SKM-1 treated with dmso at 0.1 percent for 144 hours (cell line): ENCODE measurements around the gene NECTIN2.
"Not testable (repeated sequence)": the region's sequence is repeated elsewhere in the genome, so short reads cannot be mapped to it uniquely, and the experiment has no call there.

Source experiments
- DNase-seq: peaks from one replicate; lab custom pipeline; 2025; ENCODE audit not compliant: unreplicated experiment; lab: John Stamatoyannopoulos, UW

The NECTIN2 gene

DNA sequence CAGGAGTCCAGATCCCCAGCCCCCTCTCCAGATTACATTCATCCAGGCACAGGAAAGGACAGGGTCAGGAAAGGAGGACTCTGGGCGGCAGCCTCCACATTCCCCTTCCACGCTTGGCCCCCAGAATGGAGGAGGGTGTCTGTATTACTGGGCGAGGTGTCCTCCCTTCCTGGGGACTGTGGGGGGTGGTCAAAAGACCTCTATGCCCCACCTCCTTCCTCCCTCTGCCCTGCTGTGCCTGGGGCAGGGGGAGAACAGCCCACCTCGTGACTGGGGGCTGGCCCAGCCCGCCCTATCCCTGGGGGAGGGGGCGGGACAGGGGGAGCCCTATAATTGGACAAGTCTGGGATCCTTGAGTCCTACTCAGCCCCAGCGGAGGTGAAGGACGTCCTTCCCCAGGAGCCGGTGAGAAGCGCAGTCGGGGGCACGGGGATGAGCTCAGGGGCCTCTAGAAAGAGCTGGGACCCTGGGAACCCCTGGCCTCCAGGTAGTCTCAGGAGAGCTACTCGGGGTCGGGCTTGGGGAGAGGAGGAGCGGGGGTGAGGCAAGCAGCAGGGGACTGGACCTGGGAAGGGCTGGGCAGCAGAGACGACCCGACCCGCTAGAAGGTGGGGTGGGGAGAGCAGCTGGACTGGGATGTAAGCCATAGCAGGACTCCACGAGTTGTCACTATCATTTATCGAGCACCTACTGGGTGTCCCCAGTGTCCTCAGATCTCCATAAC lies 59.5 kb downstream of the NECTIN2 start, which contains the start of gene APOE:
Gene APOE, plus strand, starts transcription at position 360 of the 724 bp plus-strand sequence. CDS start 829 bp downstream, outside the sequence.
- no peak for DNase-seq

DNA sequence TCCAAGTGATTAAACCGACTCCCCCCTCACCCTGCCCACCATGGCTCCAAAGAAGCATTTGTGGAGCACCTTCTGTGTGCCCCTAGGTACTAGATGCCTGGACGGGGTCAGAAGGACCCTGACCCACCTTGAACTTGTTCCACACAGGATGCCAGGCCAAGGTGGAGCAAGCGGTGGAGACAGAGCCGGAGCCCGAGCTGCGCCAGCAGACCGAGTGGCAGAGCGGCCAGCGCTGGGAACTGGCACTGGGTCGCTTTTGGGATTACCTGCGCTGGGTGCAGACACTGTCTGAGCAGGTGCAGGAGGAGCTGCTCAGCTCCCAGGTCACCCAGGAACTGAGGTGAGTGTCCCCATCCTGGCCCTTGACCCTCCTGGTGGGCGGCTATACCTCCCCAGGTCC lies 61.5 kb downstream of the NECTIN2 start:
- no peak for DNase-seq

DNA sequence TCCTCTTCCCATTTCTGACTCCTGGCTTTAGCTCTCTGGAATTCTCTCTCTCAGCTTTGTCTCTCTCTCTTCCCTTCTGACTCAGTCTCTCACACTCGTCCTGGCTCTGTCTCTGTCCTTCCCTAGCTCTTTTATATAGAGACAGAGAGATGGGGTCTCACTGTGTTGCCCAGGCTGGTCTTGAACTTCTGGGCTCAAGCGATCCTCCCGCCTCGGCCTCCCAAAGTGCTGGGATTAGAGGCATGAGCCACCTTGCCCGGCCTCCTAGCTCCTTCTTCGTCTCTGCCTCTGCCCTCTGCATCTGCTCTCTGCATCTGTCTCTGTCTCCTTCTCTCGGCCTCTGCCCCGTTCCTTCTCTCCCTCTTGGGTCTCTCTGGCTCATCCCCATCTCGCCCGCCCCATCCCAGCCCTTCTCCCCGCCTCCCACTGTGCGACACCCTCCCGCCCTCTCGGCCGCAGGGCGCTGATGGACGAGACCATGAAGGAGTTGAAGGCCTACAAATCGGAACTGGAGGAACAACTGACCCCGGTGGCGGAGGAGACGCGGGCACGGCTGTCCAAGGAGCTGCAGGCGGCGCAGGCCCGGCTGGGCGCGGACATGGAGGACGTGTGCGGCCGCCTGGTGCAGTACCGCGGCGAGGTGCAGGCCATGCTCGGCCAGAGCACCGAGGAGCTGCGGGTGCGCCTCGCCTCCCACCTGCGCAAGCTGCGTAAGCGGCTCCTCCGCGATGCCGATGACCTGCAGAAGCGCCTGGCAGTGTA lies 62.2 kb downstream of the NECTIN2 start:
- no peak for DNase-seq

DNA sequence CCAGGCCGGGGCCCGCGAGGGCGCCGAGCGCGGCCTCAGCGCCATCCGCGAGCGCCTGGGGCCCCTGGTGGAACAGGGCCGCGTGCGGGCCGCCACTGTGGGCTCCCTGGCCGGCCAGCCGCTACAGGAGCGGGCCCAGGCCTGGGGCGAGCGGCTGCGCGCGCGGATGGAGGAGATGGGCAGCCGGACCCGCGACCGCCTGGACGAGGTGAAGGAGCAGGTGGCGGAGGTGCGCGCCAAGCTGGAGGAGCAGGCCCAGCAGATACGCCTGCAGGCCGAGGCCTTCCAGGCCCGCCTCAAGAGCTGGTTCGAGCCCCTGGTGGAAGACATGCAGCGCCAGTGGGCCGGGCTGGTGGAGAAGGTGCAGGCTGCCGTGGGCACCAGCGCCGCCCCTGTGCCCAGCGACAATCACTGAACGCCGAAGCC lies 62.8 kb downstream of the NECTIN2 start:
- DNase-seq: no peak

DNA sequence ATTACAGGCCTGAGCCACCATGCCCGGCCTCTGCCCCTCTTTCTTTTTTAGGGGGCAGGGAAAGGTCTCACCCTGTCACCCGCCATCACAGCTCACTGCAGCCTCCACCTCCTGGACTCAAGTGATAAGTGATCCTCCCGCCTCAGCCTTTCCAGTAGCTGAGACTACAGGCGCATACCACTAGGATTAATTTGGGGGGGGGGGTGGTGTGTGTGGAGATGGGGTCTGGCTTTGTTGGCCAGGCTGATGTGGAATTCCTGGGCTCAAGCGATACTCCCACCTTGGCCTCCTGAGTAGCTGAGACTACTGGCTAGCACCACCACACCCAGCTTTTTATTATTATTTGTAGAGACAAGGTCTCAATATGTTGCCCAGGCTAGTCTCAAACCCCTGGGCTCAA lies 63.7 kb downstream of the NECTIN2 start:
- no peak for DNase-seq

DNA sequence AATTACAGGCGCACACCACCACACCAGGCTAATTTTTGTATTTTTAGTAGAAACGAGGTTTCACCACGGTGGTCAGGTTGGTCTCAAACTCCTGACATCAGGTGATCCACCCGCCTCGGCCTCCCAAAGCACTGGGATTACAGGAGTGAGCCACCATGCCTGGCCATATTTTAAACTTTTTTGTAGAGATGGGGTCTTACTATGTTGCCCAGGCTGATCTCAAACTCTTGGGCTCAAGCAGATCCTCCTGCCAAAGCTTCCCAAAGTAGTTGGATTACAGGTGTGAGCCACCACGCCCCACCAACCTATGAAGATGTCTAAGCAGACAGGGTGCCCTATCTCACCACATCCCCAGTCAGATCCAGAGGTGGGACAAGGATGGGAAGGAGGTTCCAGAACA lies 65.8 kb downstream of the NECTIN2 start:
- not testable (repeated sequence) for DNase-seq

DNA sequence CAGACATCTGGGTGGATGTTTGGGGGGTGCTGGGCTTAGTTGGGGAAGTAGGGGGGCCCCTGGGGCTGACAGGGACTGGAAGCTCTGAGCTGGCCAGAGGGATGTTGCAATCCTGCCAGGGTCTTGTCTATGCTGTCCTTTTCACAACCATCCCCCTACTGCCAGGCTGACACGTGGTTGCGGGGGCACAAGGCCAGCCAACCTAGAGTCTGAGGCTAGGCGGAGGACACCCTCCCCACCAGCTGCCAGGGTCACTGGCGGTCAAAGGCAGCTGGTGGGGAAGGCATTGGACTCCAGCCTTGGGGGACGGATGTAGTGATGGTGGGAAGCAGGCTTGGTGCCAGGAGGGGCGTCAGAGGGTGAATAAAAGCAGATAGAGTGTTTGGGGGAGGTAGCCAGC lies 66.8 kb downstream of the NECTIN2 start:
- DNase-seq: no peak

DNA sequence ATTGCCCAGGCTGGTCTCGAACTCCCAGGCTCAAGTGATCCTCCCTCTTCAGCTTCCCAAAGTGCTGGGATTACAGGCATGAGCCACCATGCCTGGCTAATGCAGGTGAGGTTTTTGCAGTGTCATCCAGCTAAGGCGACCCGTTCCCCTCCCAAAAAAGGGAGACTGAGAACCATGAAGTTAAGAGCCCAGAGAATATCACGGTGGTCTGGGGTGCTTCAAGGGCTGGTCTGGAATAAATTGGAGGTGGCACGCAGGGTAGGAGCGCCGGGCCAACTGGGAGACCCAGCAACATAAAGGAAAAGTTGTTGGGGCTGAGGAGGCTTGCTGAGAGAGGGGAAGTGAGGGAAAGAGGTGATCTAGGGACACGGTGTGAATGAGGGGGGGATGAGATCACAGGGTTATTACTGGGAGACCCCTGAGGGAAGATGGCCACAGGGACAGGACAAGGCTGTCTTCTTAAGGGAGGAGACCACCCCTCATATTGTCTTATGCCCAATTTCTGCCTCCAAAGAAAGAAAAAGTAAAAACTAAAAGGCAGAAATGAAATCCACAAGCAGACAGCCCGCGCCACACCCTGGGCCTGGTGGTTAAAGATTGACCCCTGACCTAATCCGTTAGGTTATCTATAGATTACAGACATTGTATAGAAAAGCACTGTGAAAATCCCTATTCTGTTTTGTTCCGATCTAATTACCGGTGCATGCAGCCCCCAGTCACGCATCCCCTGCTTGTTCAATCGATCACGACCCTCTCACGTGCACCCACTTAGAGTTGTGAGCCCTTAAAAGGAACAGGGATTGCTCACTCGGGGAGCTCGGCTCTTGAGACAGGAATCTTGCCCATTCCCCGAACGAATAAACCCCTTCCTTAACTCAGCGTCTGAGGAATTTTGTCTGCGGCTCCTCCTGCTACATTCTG lies 67.7 kb downstream of the NECTIN2 start:
- DNase-seq: not testable (repeated sequence)

DNA sequence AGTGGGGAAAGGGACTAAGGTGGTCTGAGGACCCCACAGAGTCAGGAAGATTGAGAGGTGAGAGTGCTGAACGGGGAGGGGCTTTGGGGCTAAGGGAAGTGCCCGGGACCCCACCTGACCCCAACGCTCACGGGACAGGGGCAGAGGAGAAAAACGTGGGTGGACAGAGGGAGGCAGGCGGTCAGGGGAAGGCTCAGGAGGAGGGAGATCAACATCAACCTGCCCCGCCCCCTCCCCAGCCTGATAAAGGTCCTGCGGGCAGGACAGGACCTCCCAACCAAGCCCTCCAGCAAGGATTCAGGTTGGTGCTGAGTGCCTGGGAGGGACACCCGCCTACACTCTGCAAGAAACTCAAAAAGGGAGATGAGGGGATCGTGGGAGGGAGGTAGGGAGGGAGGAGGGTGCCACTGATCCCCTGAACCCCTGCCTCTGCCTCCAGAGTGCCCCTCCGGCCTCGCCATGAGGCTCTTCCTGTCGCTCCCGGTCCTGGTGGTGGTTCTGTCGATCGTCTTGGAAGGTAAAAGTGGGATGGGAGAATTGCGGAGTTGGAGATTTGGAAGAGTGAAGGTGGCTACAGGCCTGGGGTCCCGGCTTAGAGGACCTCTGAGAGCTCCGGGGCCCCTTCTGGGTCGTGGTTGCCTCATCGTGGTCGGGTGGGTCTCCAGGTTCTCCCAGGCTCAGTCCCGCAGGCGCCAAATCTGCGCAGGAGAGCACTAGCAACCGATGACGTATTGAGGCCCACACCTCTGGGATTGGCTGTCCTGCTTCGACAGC lies 68.5 kb downstream of the NECTIN2 start, which contains the start of gene APOC1:
Gene APOC1, plus strand, starts transcription at position 176 of the 774 bp plus-strand sequence. Its CDS starts 284 bp downstream, at position 460.
- DNase-seq: peak; percentile 16

DNA sequence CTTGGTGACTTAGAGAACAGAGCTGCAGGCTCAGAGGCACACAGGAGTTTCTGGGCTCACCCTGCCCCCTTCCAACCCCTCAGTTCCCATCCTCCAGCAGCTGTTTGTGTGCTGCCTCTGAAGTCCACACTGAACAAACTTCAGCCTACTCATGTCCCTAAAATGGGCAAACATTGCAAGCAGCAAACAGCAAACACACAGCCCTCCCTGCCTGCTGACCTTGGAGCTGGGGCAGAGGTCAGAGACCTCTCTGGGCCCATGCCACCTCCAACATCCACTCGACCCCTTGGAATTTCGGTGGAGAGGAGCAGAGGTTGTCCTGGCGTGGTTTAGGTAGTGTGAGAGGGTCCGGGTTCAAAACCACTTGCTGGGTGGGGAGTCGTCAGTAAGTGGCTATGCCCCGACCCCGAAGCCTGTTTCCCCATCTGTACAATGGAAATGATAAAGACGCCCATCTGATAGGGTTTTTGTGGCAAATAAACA lies 78.2 kb downstream of the NECTIN2 start:
- no peak for DNase-seq

DNA sequence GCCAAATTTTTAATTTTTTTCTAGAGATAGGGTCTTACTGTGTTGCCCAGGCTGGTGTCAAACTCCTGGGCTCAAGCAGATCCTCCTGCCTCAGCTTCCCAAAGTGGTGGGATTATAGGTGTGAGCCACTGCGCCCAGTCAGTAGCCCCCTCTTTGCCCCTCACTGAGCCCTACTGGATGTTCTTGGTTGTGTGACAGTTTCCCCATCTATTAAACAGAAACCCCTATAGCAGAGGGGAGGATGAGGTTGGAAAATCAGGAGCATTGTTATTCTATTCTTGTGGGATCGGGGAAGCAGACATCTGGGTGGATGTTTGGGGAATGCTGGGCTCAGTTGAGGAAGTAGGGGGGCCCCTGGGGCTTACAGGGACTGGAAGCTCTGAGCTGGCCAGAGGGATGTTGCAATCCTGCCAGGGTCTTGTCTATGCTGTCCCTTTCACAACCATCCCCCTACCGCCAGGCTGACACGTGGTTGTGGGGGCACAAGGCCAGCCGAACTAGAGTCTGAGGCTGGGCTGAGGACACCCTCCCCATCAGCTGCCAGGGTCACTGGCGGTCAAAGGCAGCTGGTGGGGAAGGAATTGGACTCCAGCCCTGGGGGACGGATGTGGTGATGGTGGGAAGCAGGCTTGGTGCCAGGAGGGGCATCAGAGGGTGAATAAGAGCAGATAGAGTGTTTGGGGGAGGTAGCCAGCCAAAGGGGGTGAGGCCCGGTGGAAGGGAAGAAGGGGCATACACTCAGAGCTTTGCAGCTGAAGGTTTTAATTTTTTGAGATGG lies 79.2 kb downstream of the NECTIN2 start:
- peak; percentile 54 for DNase-seq

DNA sequence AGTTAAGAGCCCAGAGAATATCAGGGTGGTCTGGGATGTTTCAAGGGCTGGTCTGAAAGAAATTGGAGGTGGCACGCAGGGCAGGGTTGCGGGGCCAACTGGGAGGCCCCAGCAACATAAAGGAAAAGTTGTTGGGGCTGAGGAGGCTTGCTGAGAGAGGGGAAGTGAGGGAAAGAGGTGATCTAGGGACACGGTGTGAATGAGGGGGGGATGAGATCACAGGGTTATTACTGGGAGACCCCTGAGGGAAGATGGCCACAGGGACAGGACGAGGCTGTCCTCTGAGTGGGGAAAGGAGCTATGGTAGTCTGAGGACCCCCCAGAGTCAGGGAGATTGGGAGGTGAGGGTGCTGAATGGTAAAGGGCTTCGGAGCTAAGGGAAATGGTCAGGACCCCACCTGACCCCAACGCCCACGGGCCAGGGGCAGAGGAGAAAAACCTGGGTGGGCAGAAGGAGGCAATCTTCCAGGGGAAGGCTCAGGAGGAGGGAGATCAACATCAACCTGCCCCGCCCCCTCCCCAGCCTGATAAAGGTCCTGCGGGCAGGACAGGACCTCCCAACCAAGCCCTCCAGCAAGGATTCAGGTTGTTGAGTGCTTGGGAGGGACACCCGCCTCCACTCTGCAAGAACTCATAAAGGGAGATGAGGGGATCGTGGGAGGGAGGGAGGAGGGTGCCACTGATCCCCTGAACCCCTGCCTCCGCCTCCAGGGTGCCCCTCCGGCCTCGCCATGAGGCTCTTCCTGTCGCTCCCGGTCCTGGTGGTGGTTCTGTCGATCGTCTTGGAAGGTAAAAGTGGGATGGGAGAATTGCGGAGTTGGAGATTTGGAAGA lies 80.4 kb downstream of the NECTIN2 start:
- not testable (repeated sequence) for DNase-seq

DNA sequence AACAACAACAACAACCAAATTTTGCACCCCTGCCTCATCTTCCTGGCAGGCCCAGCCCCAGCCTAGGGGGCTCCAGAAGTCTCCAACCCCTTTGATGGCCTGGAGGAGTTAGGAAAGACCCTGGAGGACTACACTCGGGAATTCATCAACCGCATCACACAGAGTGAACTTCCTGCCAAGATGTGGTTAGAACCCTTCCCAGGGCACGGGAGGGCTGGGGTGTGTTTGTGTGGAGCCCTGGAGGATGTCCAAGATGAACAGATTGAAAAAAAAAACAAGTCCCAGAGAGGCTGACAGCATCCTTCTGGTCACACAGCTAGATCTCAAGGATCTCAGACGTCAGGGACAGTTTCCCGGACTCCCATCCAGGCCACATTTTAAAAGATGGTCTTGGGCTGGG lies 81.6 kb downstream of the NECTIN2 start:
- no peak for DNase-seq

DNA sequence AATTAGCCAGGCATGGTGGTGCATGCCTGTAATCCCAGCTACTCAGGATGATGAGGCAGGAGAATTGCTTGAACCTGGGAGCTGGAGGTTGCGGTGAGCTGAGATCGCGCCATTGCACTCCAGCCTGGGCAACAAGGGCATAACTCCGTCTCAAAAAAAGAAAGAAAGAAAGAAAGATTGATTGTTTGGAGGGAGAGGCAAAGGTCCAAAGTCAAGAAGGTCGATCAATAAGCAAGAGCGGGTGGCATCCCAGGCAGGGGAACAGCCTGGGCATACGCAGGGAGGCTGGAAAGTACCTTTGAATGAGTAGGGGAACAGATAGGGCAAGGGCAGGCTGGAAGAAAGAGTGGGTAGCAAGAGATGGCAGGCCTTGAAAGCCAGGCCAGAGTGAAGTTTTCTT lies 84.0 kb downstream of the NECTIN2 start:
- DNase-seq: no peak

DNA sequence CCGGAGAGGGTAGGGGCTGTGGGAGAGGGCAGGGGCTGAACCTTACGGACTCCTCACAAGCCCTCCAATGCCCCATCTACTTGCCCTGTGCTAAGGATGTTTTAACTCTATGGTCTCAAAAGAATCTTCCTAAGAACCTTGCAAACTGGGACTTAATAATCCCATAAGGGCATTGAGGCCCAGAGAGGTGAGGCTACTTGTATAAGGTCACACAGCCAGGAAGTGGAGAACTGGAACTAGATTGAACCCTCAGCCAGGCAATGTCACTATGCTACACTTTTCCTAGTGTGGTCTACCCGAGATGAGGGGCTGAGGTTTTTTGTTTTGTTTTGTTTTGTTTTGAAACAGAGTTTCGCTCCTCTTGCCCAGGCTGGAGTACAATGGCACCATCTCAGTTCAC lies 85.4 kb downstream of the NECTIN2 start:
- DNase-seq: no peak
